IMR-90 (cell line): ENCODE results near the gene TCFL5.

Experiments
- BHLHE40 ChIP-seq: fragments of 150-350 bp; IDR thresholded peaks from 2 replicates; pipeline ENCODE4 v1.6.1; 2016; ENCODE audit warnings: mild to moderate bottlenecking, low read depth, low read length
- CEBPB ChIP-seq: IDR thresholded peaks from 2 replicates; pipeline ENCODE4 v1.6.1; 2012; ENCODE audit warnings: low read depth, low read length, improper control_type of control experiment
- CHD1 ChIP-seq: IDR thresholded peaks from 2 replicates; pipeline ENCODE4 v1.6.1; 2012; ENCODE audit warnings: low read depth, low read length, improper control_type of control experiment
- FOS ChIP-seq: fragments of 150-350 bp; IDR thresholded peaks from 2 replicates; pipeline ENCODE4 v1.6.1; 2016; ENCODE audit warnings: low read depth, low read length
- MAFK ChIP-seq: IDR thresholded peaks from 2 replicates; pipeline ENCODE4 v1.6.1; 2012; ENCODE audit warnings: low read depth, low read length, improper control_type of control experiment
- POLR2A ChIP-seq: IDR thresholded peaks from 2 replicates; pipeline ENCODE4 v1.6.1; 2012; ENCODE audit warnings: mild to moderate bottlenecking, low read depth, low read length
- RAD21 ChIP-seq: IDR thresholded peaks from 2 replicates; pipeline ENCODE4 v1.6.1; 2012; ENCODE audit warnings: low read length, improper control_type of control experiment
- RFX5 ChIP-seq: IDR thresholded peaks from 2 replicates; pipeline ENCODE4 v1.8.0; 2012; ENCODE audit warnings: low read depth, mild to moderate bottlenecking, low read length, moderate library complexity
- SMC3 ChIP-seq: fragments of 150-350 bp; IDR thresholded peaks from 2 replicates; pipeline ENCODE4 v1.6.1; 2016; ENCODE audit warnings: low read depth, mild to moderate bottlenecking, antibody characterized with exemption, low read length, moderate library complexity
- TF ChIP-seq, protein P1 (sequence below): conservative IDR thresholded peaks from 2 replicates; pipeline ENCODE4 v1.5.1; 2012; ENCODE audit warnings: mild to moderate bottlenecking, low read depth, low read length, improper control_type of control experiment
- TF ChIP-seq, protein P2 (sequence below): fragments of 150-350 bp; IDR thresholded peaks from 2 replicates; pipeline ENCODE4 v1.6.1; 2017; ENCODE audit warnings: mild to moderate bottlenecking, antibody characterized with exemption, low read length, low read depth

DNA sequence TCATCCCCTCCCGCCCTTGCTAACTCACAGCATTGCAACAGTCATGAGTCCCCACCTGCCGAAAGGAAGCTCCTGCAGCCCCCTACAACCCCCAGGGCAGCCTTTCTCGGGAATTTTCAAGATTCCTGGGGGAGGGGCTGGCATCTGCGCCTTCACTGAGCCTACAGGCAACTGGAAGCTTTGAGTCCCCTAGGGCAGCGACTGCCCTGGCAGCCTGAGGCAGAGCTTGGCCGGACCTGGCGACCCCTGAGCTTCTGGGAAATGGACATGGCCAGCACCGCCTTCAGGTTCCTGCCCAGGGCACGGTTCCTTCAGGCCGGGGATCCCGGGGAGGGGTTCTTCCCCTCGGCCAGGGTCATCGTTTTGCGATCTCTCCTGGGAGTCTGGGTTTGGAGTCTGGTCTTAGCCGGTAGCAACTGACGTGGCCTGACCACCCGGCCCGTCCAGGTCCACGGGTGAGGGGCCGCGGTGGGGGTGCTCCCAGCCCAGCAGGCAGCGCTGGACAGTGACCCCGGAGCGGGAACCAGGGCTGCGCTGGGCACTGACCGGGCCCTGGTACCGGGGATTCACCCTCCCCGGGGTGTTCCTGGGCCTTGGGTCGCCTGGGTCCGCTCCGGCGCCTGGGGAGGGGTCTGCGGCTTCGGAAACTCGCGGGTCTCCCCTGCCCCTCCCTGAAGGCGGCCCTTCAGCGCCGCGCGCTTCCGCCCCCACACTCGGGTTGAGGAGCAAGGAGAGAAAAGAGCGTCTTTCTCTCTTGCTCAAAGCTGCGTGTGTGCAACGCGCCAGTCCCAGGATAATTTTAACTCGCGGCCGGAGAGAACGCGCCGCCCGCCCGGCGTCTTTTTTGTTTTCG lies 45.4 kb downstream of the TCFL5 start:
- TF ChIP-seq, protein P1, sequence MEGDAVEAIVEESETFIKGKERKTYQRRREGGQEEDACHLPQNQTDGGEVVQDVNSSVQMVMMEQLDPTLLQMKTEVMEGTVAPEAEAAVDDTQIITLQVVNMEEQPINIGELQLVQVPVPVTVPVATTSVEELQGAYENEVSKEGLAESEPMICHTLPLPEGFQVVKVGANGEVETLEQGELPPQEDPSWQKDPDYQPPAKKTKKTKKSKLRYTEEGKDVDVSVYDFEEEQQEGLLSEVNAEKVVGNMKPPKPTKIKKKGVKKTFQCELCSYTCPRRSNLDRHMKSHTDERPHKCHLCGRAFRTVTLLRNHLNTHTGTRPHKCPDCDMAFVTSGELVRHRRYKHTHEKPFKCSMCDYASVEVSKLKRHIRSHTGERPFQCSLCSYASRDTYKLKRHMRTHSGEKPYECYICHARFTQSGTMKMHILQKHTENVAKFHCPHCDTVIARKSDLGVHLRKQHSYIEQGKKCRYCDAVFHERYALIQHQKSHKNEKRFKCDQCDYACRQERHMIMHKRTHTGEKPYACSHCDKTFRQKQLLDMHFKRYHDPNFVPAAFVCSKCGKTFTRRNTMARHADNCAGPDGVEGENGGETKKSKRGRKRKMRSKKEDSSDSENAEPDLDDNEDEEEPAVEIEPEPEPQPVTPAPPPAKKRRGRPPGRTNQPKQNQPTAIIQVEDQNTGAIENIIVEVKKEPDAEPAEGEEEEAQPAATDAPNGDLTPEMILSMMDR: no peak
- TF ChIP-seq POLR2A (no peak), CEBPB (no peak), RFX5 (no peak), RAD21 (no peak), BHLHE40 (no peak), CHD1 (no peak), MAFK (no peak), FOS (no peak), SMC3 (no peak)
- TF ChIP-seq, protein P2, sequence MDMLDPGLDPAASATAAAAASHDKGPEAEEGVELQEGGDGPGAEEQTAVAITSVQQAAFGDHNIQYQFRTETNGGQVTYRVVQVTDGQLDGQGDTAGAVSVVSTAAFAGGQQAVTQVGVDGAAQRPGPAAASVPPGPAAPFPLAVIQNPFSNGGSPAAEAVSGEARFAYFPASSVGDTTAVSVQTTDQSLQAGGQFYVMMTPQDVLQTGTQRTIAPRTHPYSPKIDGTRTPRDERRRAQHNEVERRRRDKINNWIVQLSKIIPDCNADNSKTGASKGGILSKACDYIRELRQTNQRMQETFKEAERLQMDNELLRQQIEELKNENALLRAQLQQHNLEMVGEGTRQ: no peak
